HG03095 (cell line): ENCODE results near the gene TF.

ENCODE experiments used
- ATAC-seq: cut with Tn5 transposase; IDR thresholded peaks from one replicate; pipeline ENCODE4 v1.9.1; 2021; ENCODE audit warnings: moderate library complexity; ENCODE audit not compliant: unreplicated experiment

Gene TF

GRCh38 chr3:133746712-133747066, 496 bp downstream of the TF start:
- no peak for ATAC-seq

DNA sequence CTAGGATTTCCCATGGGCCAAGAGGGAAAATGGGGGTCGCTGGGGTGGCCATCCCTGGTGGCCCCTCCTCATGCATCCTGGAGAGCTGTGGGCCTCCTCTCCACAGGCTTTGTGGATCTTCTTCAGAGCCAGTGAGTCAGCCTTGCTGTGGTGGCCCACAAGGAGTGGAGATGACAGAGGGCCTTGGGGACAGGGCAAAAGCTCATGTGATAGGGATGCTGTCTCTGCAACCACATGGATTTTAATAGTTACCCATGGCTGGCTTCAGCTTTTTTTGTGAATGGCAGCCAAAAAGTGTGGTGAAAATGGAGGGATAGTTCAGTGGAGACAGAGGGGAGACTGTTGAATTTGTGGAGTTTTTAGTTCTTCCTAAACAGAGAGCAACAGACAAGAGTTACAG, 1.2 kb downstream of the TF start:
- no peak for ATAC-seq

DNA sequence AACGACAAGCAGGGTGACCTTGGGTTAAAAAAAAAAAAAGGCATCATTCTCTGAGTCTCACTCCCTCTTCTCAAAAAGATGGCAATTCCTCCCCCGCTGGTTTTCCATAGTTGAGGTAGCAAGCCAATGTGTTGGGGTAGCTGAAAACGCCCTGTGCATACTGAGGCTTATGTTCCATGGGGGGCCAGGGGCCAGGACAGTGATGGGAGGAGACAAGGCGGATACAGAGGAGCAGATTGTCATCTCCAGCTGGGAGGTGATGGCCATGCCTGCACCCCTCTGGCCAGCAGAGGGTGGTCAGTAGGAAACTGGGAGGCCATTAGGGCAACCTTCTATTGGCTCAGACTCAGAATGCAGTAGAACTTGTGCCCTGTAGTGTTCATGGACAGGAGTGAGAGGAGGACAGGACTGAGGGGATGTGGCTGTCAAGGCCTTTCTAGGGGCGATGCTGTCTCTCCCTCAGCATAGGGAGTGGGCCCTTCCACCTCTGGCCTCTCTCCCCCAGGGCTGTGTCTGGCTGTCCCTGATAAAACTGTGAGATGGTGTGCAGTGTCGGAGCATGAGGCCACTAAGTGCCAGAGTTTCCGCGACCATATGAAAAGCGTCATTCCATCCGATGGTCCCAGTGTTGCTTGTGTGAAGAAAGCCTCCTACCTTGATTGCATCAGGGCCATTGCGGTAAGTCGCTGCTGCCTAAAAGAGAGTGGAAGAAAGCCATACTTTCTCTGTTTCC, 1.9 kb downstream of the TF start:
- no peak for ATAC-seq

GRCh38 chr3:133749427-133750258, 3.5 kb downstream of the TF start:
- ATAC-seq, result no peak

DNA sequence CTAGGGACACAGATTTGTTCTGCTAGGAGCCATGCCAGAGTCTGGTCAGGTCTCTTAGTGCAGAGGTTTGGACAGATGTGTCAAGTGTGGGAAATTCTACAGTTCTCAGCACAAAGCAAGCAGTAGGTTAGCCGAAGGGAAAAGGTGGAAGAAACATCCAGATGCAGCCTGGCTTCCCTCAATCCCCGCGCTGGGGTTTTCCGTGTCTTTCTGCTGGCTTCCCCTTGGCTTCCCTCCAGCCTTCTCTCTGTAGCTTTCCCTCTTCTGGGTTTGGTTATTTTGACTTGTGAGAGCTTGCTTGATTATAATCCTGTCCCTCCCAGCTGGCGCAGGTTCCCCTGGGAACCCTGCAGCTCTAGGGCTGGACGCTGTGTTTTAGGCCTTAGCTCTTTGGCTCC, 4.1 kb downstream of the TF start:
- no peak for ATAC-seq

DNA sequence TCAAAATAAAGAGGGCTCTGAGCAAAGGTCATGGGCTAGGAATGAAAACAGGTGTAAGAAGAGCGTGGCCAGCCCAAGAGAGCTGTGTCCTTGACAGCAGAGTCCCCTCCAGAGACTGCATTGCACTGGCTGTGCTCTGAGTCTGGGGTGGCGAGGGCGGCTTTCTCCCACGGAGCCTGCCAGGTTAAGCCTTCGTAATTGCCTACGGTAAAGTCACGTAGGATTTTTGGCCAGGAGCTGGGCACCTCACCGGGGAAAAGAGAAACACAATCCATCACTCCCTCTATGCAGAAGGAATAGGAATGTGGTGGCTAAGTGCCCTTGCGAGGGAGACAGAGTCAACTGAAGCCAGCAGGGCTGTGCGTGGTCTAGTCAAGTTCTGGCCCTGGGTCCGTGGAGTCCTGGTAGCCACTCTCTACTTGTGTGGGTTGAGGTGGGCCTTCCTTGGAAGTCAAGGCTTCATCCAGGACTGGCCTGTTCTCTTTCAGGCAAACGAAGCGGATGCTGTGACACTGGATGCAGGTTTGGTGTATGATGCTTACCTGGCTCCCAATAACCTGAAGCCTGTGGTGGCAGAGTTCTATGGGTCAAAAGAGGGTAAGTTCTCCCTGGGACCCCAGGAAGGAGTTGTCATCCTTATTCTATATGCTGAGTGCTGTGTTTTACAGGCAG, 7.0 kb downstream of the TF start:
- no peak for ATAC-seq

GRCh38 chr3:133753779-133754164, 7.6 kb downstream of the TF start:
- ATAC-seq, result no peak

- no peak for ATAC-seq
Measured at GRCh38 chr3:133754455-133754854, 8.3 kb downstream of the TF start.

DNA sequence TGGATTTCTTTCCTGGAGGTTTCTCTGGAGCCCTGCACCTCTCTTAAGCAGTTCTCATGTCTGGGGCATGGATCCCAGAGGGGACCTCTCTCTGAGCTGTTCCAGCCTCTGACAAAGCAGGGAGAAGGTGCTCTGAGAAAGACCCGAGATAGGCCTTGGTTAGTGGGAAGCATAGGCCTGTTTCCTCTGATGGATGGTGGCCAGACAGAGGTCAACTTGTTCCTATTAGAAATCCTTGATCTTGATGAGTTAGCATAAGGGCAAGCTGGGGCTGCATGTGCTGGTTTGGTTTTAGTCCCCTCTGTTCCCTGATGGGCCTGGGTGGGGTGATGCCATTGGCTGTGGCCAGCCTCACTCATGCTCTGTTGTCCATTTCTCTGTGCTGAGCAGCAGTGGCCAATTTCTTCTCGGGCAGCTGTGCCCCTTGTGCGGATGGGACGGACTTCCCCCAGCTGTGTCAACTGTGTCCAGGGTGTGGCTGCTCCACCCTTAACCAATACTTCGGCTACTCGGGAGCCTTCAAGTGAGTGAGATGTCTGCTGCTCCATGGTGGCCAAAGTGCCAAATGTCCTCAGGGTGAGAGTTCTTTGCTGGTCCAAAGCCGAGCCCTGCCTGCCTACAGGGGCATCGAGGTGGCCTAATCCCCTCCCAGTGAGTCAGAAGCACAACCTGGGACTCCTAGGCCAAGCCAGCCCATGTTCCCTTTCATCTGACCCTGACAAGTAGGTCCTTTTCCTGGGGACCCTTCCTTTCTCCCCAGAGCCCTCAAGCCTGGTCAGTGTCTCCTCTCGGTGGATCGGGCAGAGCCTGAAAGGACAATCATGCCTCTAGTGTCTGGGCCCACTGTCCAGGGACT, 9.0 kb downstream of the TF start:
- ATAC-seq, result no peak

- no peak for ATAC-seq
Measured at GRCh38 chr3:133756716-133757694, 10.8 kb downstream of the TF start.

GRCh38 chr3:133757701-133758567, 11.7 kb downstream of the TF start:
- ATAC-seq, result no peak

DNA sequence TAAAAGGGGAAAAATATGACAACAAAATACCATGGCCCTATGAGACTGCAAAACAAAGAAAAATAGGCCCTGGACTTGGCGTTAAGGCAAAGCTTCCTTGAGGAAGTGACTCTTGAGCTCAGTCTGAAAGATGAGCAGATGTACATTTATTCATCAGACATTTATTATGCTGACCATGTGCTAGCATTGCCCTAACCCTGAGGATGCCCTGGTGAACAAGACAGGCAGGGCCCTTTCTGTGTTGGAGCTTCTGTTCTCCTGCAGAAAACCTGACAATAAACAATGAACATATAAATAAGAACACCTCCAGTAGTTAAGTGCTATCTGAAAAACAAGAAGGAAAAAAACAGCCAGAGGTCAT, 12.4 kb downstream of the TF start:
- ATAC-seq, result no peak

DNA sequence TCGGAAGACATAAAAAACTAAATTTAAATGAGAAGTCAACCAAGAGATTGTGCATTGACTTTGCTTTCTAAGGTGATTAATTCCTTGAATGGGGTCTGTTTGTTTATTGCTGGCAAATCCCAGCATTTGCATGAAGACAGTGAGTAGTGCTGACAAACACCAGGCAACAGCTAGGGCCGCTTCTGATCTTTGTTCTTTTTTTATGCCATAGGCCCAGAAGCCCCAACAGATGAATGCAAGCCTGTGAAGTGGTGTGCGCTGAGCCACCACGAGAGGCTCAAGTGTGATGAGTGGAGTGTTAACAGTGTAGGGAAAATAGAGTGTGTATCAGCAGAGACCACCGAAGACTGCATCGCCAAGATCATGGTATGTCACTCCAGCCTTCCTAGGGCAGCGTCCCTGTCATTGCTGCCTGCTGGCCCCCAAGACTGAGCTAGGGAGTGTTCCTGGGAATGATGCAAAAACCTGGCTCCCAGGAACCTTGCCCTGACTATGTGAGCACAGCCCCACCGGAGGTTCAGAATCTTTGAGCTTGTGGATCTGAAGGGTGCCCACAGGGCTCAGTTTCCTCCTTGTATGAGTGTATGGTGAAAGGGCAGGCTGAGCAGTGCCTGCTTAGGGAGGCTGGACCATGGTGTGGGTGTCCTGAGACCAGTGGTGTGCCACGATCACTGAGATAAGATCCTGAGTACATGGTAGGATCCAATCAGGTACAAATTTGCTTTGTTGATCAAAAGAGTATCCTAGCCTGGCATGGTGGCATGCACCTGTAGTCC, 13.0 kb downstream of the TF start:
- no peak for ATAC-seq

DNA sequence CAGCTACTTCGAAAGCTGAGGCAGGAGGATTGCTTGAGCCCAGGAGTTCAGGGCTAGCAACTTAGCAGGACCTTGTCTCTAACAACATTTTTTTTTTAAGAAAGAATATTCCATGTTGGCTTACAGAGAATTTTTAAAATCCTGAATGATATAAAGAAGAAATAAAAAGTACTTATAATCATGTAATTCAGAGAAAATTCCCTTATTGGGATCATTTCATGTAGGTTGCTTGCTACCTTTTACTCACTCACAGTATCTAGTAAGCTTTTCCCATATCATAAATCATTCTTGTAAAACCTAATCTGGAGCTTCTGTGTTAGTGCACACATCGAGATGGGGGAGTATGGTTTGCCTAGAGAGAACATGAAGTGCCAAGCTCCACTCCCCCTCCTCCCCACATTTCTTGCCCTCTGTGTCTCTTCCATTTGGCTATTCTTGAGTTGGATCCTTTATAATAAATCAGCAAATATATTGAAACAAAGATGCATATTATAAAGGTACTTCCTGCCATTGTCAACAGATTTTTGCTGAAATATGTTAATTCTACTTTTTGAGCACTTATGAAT, 13.6 kb downstream of the TF start:
- ATAC-seq, result no peak

DNA sequence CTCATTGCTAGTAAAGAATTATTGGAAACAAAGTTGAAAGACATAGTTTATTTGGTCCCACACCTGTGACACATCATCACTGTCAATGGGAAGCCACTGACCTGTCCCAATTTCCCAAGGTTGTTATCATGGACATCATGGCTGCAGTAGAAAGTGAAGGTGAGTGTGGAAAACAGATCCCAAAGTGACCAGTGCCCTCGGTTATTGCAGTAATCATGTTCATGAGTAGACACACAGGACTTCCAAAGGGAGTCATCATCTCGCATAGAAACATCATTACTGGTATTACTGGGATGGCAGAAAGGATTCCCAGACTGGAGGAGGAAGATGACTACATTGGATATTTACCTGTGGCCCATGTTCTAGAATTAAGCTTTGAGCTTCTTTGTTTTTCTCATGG, 14.7 kb downstream of the TF start:
- no peak for ATAC-seq

- ATAC-seq, result no peak
Measured at GRCh38 chr3:133761605-133762484, 15.7 kb downstream of the TF start.

DNA sequence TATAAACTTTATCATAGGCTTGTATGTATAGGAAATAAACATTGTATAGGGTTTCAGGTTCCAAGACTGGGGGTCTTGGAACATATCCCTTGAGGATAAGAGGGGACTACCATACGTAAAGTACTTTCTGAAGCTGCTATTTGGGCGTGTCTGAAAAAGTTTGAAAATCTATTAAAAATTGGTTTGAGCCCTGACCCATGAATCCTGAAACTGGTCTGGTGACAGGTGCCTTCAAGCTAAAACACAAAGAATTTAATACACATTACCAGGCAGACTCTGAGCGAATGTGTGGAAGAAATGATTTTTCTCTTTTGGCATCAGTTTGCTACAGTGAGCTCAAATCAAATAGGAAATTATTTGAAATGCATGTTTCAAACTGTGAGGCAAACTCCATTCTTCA, 16.3 kb downstream of the TF start:
- no peak for ATAC-seq
